ENCODE results near the gene CD27. TPM values are rescaled to one million over a fixed set of nuclear protein-coding genes. Genes with fewer than 3 reads are reported as not detected.
"Not testable (repeated sequence)": the region's sequence is repeated elsewhere in the genome, so short reads cannot be mapped to it uniquely, and the experiment has no call there.

CD27 gene
- polyA plus RNA-seq, 3 donors: 0.08 to 1.2 (median 0.88) TPM

DNA sequence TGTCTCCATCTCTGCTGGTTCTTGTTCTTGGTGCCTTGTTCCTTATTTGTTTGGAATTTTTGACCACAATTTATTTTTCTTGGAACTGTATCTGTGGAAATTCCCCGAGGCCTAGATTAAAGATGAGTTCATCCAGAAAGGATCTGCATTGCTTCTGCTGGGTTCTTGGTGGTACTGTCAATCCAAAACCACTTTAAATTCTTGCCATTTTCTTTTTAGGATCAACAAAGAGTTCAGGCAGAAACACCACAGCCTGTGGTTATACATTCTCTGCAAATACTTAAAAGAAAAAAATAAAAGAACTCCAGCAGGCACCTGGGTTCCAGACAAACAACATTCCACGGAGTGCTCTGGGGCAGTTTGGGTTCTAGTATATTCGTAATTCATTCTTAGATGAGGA is 31.7 kb downstream of the CD27 start:
- WGBS (ENCODE audit: insufficient coverage): no CpG with 5 or more reads among the region's 3 CpGs
- H3K4me3 Mint-ChIP-seq: no peak overlapping the region
- TF ChIP-seq, protein P1, sequence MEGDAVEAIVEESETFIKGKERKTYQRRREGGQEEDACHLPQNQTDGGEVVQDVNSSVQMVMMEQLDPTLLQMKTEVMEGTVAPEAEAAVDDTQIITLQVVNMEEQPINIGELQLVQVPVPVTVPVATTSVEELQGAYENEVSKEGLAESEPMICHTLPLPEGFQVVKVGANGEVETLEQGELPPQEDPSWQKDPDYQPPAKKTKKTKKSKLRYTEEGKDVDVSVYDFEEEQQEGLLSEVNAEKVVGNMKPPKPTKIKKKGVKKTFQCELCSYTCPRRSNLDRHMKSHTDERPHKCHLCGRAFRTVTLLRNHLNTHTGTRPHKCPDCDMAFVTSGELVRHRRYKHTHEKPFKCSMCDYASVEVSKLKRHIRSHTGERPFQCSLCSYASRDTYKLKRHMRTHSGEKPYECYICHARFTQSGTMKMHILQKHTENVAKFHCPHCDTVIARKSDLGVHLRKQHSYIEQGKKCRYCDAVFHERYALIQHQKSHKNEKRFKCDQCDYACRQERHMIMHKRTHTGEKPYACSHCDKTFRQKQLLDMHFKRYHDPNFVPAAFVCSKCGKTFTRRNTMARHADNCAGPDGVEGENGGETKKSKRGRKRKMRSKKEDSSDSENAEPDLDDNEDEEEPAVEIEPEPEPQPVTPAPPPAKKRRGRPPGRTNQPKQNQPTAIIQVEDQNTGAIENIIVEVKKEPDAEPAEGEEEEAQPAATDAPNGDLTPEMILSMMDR (IDR thresholded peaks at IDR 0.05): no peak
- no peak overlapping the region for H3K4me3 ChIP-seq (replicated peaks in 1 of 3; ENCODE audit: low read depth in 2 of 3, low read length in 3 of 3)
- no peaks in the 10 kb centered on the region for H3K79me2 ChIP-seq (ENCODE audit: insufficient read depth, low read length)
- H4K20me1 ChIP-seq (ENCODE audit: insufficient read depth, low read length): no peaks in the 10 kb centered on the region
- no peaks in the 10 kb centered on the region for H3K9me3 Mint-ChIP-seq
- no peak overlapping the region for H3K4me2 ChIP-seq (replicated peaks; ENCODE audit: extremely low read depth, low read length, poor library complexity, severe bottlenecking)
- peaks cover under 1 to 6% of the 10 kb centered on the region in 2 donors for H3K4me1 ChIP-seq (ENCODE audit: control insufficient read depth in 1 of 2, insufficient read depth in 2 of 2, low read length in 2 of 2)
- H3K27ac ChIP-seq (ENCODE audit: low read depth in 1 of 2, low read length in 2 of 2): no peak overlapping the region
- no peaks in the 10 kb centered on the region for H3K36me3 Mint-ChIP-seq
- no peaks in the 10 kb centered on the region for H3K36me3 ChIP-seq (replicated peaks in 1 of 2; ENCODE audit: control insufficient read depth in 1 of 2, insufficient read depth in 2 of 2, low read length in 2 of 2)
- intact Hi-C loops (cut with micrococcal nuclease): no loop called here
- H3K27me3 ChIP-seq (ENCODE audit: control insufficient read depth in 2 of 2, insufficient read depth in 2 of 2, low read length in 2 of 2): no peaks in the 10 kb centered on the region
- peaks cover 0 to 2% (median 1%) of the 10 kb centered on the region in 3 donors for H3K27me3 Mint-ChIP-seq (ENCODE audit: low read depth in 3 of 3)
- H3K27ac Mint-ChIP-seq: no peak overlapping the region
- DNase-seq: no peak
- H3K9me3 ChIP-seq (replicated peaks in 1 of 2; ENCODE audit: control insufficient read depth in 1 of 2, insufficient read depth in 1 of 2, low read length in 2 of 2): no peaks in the 10 kb centered on the region
- H3K9ac ChIP-seq (ENCODE audit: insufficient read depth, low read length, poor library complexity, severe bottlenecking): no peak overlapping the region
- H3K4me1 Mint-ChIP-seq: peaks cover 7% of the 10 kb centered on the region
- no peak overlapping the region for H2AFZ ChIP-seq (ENCODE audit: insufficient read depth, low read depth, low read length, poor library complexity, severe bottlenecking)

DNA sequence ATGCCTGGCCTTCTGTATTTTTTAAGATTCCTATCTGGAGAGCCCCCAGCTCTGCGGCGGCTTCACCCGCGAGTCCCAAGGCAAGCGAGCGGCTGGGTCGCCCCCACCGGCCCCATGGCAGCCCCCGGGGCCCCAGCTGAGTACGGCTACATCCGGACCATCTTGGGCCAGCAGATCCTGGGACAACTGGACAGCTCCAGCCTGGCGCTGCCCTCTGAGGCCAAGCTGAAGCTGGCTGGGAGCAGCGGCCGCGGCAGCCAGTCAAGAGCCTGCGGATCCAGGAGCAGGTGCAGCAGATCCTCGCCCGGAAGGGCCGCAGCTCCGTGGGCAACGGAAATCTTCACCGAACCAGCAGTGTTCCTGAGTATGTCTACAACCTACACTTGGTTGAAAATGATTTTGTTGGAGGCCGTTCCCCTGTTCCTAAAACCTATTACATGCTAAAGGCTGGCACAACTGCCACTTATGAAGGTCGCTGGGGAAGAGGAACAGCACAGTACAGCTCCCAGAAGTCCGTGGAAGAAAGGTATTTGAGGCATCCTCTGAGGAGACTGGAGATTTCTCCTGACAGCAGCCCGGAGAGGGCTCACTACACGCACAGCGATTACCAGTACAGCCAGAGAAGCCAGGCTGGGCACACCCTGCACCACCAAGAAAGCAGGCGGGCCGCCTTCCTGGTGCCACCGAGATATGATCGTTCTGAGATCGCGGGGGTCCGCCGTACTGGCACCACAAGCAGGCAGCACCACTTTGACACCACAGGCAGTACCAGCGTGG is 33.0 kb downstream of the CD27 start:
- DNase-seq; H3K27me3 ChIP-seq (ENCODE audit: control insufficient read depth in 2 of 2, insufficient read depth in 2 of 2, low read length in 2 of 2); H3K79me2 ChIP-seq (ENCODE audit: insufficient read depth, low read length); H3K36me3 Mint-ChIP-seq; H4K20me1 ChIP-seq (ENCODE audit: insufficient read depth, low read length); H3K4me1 ChIP-seq (ENCODE audit: control insufficient read depth in 1 of 2, insufficient read depth in 2 of 2, low read length in 2 of 2); H3K4me3 Mint-ChIP-seq; H3K9me3 Mint-ChIP-seq; intact Hi-C loops (cut with micrococcal nuclease); H3K9ac ChIP-seq (ENCODE audit: insufficient read depth, low read length, poor library complexity, severe bottlenecking); H3K4me2 ChIP-seq (replicated peaks; ENCODE audit: extremely low read depth, low read length, poor library complexity, severe bottlenecking); H3K27ac Mint-ChIP-seq; H3K27me3 Mint-ChIP-seq (ENCODE audit: low read depth in 3 of 3); H3K9me3 ChIP-seq (replicated peaks in 1 of 2; ENCODE audit: control insufficient read depth in 1 of 2, insufficient read depth in 1 of 2, low read length in 2 of 2); H3K4me3 ChIP-seq (replicated peaks in 1 of 3; ENCODE audit: low read depth in 2 of 3, low read length in 3 of 3); H3K4me1 Mint-ChIP-seq; H3K27ac ChIP-seq (ENCODE audit: low read depth in 1 of 2, low read length in 2 of 2); H3K36me3 ChIP-seq (replicated peaks in 1 of 2; ENCODE audit: control insufficient read depth in 1 of 2, insufficient read depth in 2 of 2, low read length in 2 of 2); H2AFZ ChIP-seq (ENCODE audit: insufficient read depth, low read depth, low read length, poor library complexity, severe bottlenecking): not testable (repeated sequence)
- 96% methylated on average over 20 of the region's 37 CpGs for WGBS (ENCODE audit: insufficient coverage)
